Measurements from ENCODE around the gene GAB2. TPM values are rescaled to one million over a fixed set of nuclear protein-coding genes. Genes with fewer than 3 reads are reported as not detected.

GAB2 gene
- total and polyA plus RNA-seq, 9 donors = 30.9 to 64.6 (median 42.9) TPM

- intact Hi-C loops (cut with DNase I) = loop anchor here in 1 of 4 donors (10.0 kb wide), 1 partner anchor 67 kb away; the partner anchor contains the start of gene GAB2
- Histone ChIP-seq H3K4me1 (ENCODE audit: insufficient read depth) (peaks cover 23% of the 10 kb centered on the region), H3K9me3 (no peaks in the 10 kb centered on the region), H3K27ac (peak overlapping the region in 1 of 2 donors; percentile 5), H3K27me3 (no peaks in the 10 kb centered on the region), H3K36me3 (no peaks in the 10 kb centered on the region), H3K4me3 (no peak overlapping the region)
- TF ChIP-seq POLR2A (IDR thresholded peaks at IDR 0.05) (no peak), EP300 (IDR thresholded peaks at IDR 0.05) (no peak), CTCF (IDR thresholded peaks at IDR 0.05) (no peak)
- DNase-seq = no peak
Observed at GRCh38 chr11:78347956-78348355, 69.7 kb downstream of the GAB2 start.

- Histone ChIP-seq H3K9me3 (no peaks in the 10 kb centered on the region), H3K4me1 (ENCODE audit: insufficient read depth) (peaks cover 23% of the 10 kb centered on the region), H3K27ac (no peak overlapping the region), H3K27me3 (no peaks in the 10 kb centered on the region), H3K36me3 (no peaks in the 10 kb centered on the region), H3K4me3 (no peak overlapping the region)
- no peak for DNase-seq
- intact Hi-C loops (cut with DNase I) = loop anchor here in 1 of 4 donors (10.0 kb wide), 1 partner anchor 68 kb away; the partner anchor contains the start of gene GAB2
- 13 to 21% (median 21%) methylated on average over 1 of the region's 1 CpG for WGBS, 3 donors
- TF ChIP-seq EP300 (IDR thresholded peaks at IDR 0.05) (no peak), CTCF (IDR thresholded peaks at IDR 0.05) (no peak), POLR2A (IDR thresholded peaks at IDR 0.05) (no peak)
Observed at GRCh38 chr11:78346799-78347198, 70.8 kb downstream of the GAB2 start.

GRCh38 chr11:78345450-78345849, 72.2 kb downstream of the GAB2 start:
- intact Hi-C loops (cut with DNase I) = loop anchor here in 1 of 4 donors (10.0 kb wide), 1 partner anchor 69 kb away; the partner anchor contains the start of gene GAB2
- 39 to 48% (median 40%) methylated on average over 3 of the region's 3 CpGs for WGBS, 3 donors
- Histone ChIP-seq H3K4me3 (no peak overlapping the region), H3K9me3 (no peaks in the 10 kb centered on the region), H3K27me3 (no peaks in the 10 kb centered on the region), H3K4me1 (ENCODE audit: insufficient read depth) (peaks cover 18% of the 10 kb centered on the region), H3K27ac (peak overlapping the region in 1 of 2 donors; percentile 23), H3K36me3 (no peaks in the 10 kb centered on the region)
- TF ChIP-seq CTCF (IDR thresholded peaks at IDR 0.05) (no peak), POLR2A (IDR thresholded peaks at IDR 0.05) (no peak), EP300 (IDR thresholded peaks at IDR 0.05) (no peak)
- DNase-seq = no peak

GRCh38 chr11:78344676-78345075, 72.9 kb downstream of the GAB2 start:
- H3K9me3 ChIP-seq = no peaks in the 10 kb centered on the region
- DNase-seq = no peak
- 90 to 96% (median 91%) methylated on average over 2 of the region's 2 CpGs for WGBS, 3 donors
- no peak overlapping the region for H3K4me3 ChIP-seq
- no peak for TF ChIP-seq EP300 (IDR thresholded peaks at IDR 0.05)
- no peak for TF ChIP-seq POLR2A (IDR thresholded peaks at IDR 0.05)
- TF ChIP-seq CTCF (IDR thresholded peaks at IDR 0.05) = no peak
- peaks cover 19% of the 10 kb centered on the region for H3K4me1 ChIP-seq (ENCODE audit: insufficient read depth)
- no peak overlapping the region for H3K27ac ChIP-seq
- no peaks in the 10 kb centered on the region for H3K27me3 ChIP-seq
- H3K36me3 ChIP-seq = no peaks in the 10 kb centered on the region
- intact Hi-C loops (cut with DNase I) = loop anchor here in 1 of 4 donors (10.0 kb wide), 1 partner anchor 70 kb away; the partner anchor contains the start of gene GAB2
